Mesodermal cell (in vitro differentiated cells): ENCODE data around the gene AUH.

Source experiments
- H3K27ac ChIP-seq: 2 replicates; pipeline ENCODE4 v1.7.0; 2013; ENCODE audit warnings: mild to moderate bottlenecking, low read depth, low read length, moderate library complexity; ENCODE audit not compliant: severe bottlenecking
- H3K36me3 ChIP-seq: 2 replicates; pipeline ENCODE4 v1.7.1; 2013; ENCODE audit warnings: mild to moderate bottlenecking, low read length, moderate library complexity; ENCODE audit not compliant: control insufficient read depth, insufficient read depth
- H3K4me1 ChIP-seq: one replicate; pipeline ENCODE4 v1.7.1; 2013; ENCODE audit warnings: mild to moderate bottlenecking, low read length; ENCODE audit not compliant: insufficient read depth, control insufficient read depth, poor library complexity, severe bottlenecking
- H3K4me3 ChIP-seq: 2 replicates; pipeline ENCODE4 v1.7.0; 2013; ENCODE audit warnings: low read length, control low read depth, mild to moderate bottlenecking; ENCODE audit not compliant: insufficient read depth, poor library complexity, severe bottlenecking; ENCODE audit errors: extremely low read depth
- H3K9me3 ChIP-seq: 2 replicates; pipeline ENCODE4 v1.7.1; 2013; ENCODE audit warnings: mild to moderate bottlenecking, low read length, moderate library complexity; ENCODE audit not compliant: control insufficient read depth
- WGBS, 2 experiments: methylation state at CpG; one replicate each; pipeline ENCODE4 v1.1.5; 2013; ENCODE audit warnings: missing lambda C conversion rate in 2 of 2; ENCODE audit not compliant: insufficient coverage in 2 of 2; 5-methylcytosine and 5-hydroxymethylcytosine counted together

The AUH gene

GRCh38 chr9:91222457-91222856, 139.3 kb downstream of the AUH start:
- H3K27ac ChIP-seq, result no peak overlapping the region
- H3K9me3 ChIP-seq, result no peaks in the 10 kb centered on the region
- H3K4me1 ChIP-seq, result no peaks in the 10 kb centered on the region
- H3K36me3 ChIP-seq, result no peaks in the 10 kb centered on the region
- WGBS, 2 experiments, result 93 to 98% methylated on average over 3 to 5 of the region's 6 CpGs
- H3K4me3 ChIP-seq, result no peak overlapping the region

GRCh38 chr9:91221332-91221731, 140.4 kb downstream of the AUH start:
- Histone ChIP-seq H3K4me1 (no peaks in the 10 kb centered on the region), H3K9me3 (no peaks in the 10 kb centered on the region), H3K4me3 (no peak overlapping the region), H3K27ac (no peak overlapping the region), H3K36me3 (no peaks in the 10 kb centered on the region)
- WGBS, 2 experiments, result 92 to 100% methylated on average over 1 to 6 of the region's 6 CpGs

GRCh38 chr9:91220491-91221135, 141.1 kb downstream of the AUH start:
- WGBS, 2 experiments, result 98 to 100% methylated on average over 6 to 7 of the region's 12 CpGs
- Histone ChIP-seq H3K9me3 (no peaks in the 10 kb centered on the region), H3K36me3 (no peaks in the 10 kb centered on the region), H3K4me3 (no peak overlapping the region), H3K4me1 (no peaks in the 10 kb centered on the region), H3K27ac (no peak overlapping the region)

- H3K36me3 ChIP-seq, result no peaks in the 10 kb centered on the region
- H3K27ac ChIP-seq, result no peak overlapping the region
- H3K4me3 ChIP-seq, result no peak overlapping the region
- no peaks in the 10 kb centered on the region for H3K4me1 ChIP-seq
- H3K9me3 ChIP-seq, result no peaks in the 10 kb centered on the region
- WGBS, 2 experiments, result 100% methylated on average over 1 to 3 of the region's 4 CpGs
These were observed 141.7 kb downstream of the AUH start for GRCh38 chr9:91220021-91220420.

GRCh38 chr9:91219557-91219956, 142.2 kb downstream of the AUH start:
- no peak overlapping the region for H3K27ac ChIP-seq
- no peaks in the 10 kb centered on the region for H3K4me1 ChIP-seq
- 81 to 88% methylated on average over 1 of the region's 1 CpG for WGBS, 2 experiments
- no peaks in the 10 kb centered on the region for H3K9me3 ChIP-seq
- H3K4me3 ChIP-seq, result no peak overlapping the region
- H3K36me3 ChIP-seq, result no peaks in the 10 kb centered on the region

- H3K9me3 ChIP-seq, result no peaks in the 10 kb centered on the region
- H3K4me3 ChIP-seq, result no peak overlapping the region
- H3K36me3 ChIP-seq, result peaks cover 6% of the 10 kb centered on the region
- H3K4me1 ChIP-seq, result peaks cover 6% of the 10 kb centered on the region
- no peak overlapping the region for H3K27ac ChIP-seq
- 83% methylated on average over 1 of the region's 1 CpG; no CpG with 5 or more reads in 1 of the 2 experiments for WGBS, 2 experiments
These were observed 144.3 kb downstream of the AUH start for GRCh38 chr9:91217388-91217787.

GRCh38 chr9:91214867-91215266, 146.9 kb downstream of the AUH start:
- no peaks in the 10 kb centered on the region for H3K9me3 ChIP-seq
- peaks cover 6% of the 10 kb centered on the region for H3K4me1 ChIP-seq
- WGBS, 2 experiments, result 92 to 100% methylated on average over 1 to 2 of the region's 3 CpGs
- no peak overlapping the region for H3K27ac ChIP-seq
- no peak overlapping the region for H3K4me3 ChIP-seq
- peaks cover 6% of the 10 kb centered on the region for H3K36me3 ChIP-seq

- H3K4me1 ChIP-seq, result peaks cover 6% of the 10 kb centered on the region
- no peak overlapping the region for H3K4me3 ChIP-seq
- 85 to 100% methylated on average over 2 of the region's 4 CpGs for WGBS, 2 experiments
- no peak overlapping the region for H3K27ac ChIP-seq
- H3K36me3 ChIP-seq, result peaks cover 6% of the 10 kb centered on the region
- no peaks in the 10 kb centered on the region for H3K9me3 ChIP-seq
These were observed 147.6 kb downstream of the AUH start for GRCh38 chr9:91214086-91214485.

- H3K4me3 ChIP-seq, result no peak overlapping the region
- no peak overlapping the region for H3K27ac ChIP-seq
- no peaks in the 10 kb centered on the region for H3K9me3 ChIP-seq
- H3K4me1 ChIP-seq, result peaks cover 6% of the 10 kb centered on the region
- H3K36me3 ChIP-seq, result peaks cover 6% of the 10 kb centered on the region
- WGBS, 2 experiments, result 95% methylated on average over 5 to 6 of the region's 10 CpGs
These were observed 149.0 kb downstream of the AUH start for GRCh38 chr9:91212596-91213243.

GRCh38 chr9:91211919-91212318, 149.8 kb downstream of the AUH start:
- Histone ChIP-seq H3K36me3 (peaks cover 6% of the 10 kb centered on the region), H3K4me3 (no peak overlapping the region), H3K9me3 (no peaks in the 10 kb centered on the region), H3K27ac (no peak overlapping the region), H3K4me1 (peaks cover 6% of the 10 kb centered on the region)
- WGBS, 2 experiments, result 85 to 87% methylated on average over 3 to 4 of the region's 5 CpGs

GRCh38 chr9:91211414-91211813, 150.3 kb downstream of the AUH start:
- Histone ChIP-seq H3K4me3 (no peak overlapping the region), H3K9me3 (no peaks in the 10 kb centered on the region), H3K4me1 (peaks cover 6% of the 10 kb centered on the region), H3K27ac (no peak overlapping the region), H3K36me3 (peaks cover 6% of the 10 kb centered on the region)
- WGBS, 2 experiments, result 87 to 100% methylated on average over 3 to 6 of the region's 7 CpGs
